ENCODE data around the gene SLX4IP. TPM values are rescaled to one million over a fixed set of nuclear protein-coding genes. Genes with fewer than 3 reads are reported as not detected.

The SLX4IP gene
- total and polyA plus RNA-seq, 8 donors, result 1.00 to 4.6 (median 2.6) TPM

GRCh38 chr20:10577648-10578047 lies 142.5 kb downstream of the SLX4IP start:
- TF ChIP-seq POLR2AphosphoS5 (IDR thresholded peaks at IDR 0.05) (no peak), POLR2A (IDR thresholded peaks at IDR 0.05) (no peak), CTCF (IDR thresholded peaks at IDR 0.05) (no peak), EP300 (IDR thresholded peaks at IDR 0.05) (no peak)
- no peak overlapping the region for H3K4me3 ChIP-seq
- H3K4me1 ChIP-seq, result peaks cover 0 to 18% (median 0%) of the 10 kb centered on the region in 4 donors
- H3K27ac ChIP-seq, result no peak overlapping the region
- WGBS, 5 donors, result 93 to 97% (median 94%) methylated on average over 3 of the region's 3 CpGs
- no peak for DNase-seq
- intact Hi-C loops (cut with DNase I; ENCODE audit: low total_unique reads), result no loop called here
- H3K9me3 ChIP-seq, result no peaks in the 10 kb centered on the region
- no peaks in the 10 kb centered on the region for H3K36me3 ChIP-seq
- H3K27me3 ChIP-seq, result no peaks in the 10 kb centered on the region

GRCh38 chr20:10578607-10579006 lies 143.5 kb downstream of the SLX4IP start:
- no peak for DNase-seq
- TF ChIP-seq POLR2AphosphoS5 (IDR thresholded peaks at IDR 0.05), result no peak
- TF ChIP-seq EP300 (IDR thresholded peaks at IDR 0.05), result no peak
- TF ChIP-seq POLR2A (IDR thresholded peaks at IDR 0.05), result no peak
- no peak for TF ChIP-seq CTCF (IDR thresholded peaks at IDR 0.05)
- Histone ChIP-seq H3K4me1 (peaks cover 0 to 12% (median 0%) of the 10 kb centered on the region in 4 donors), H3K27ac (no peak overlapping the region), H3K27me3 (no peaks in the 10 kb centered on the region), H3K9me3 (no peaks in the 10 kb centered on the region), H3K36me3 (no peaks in the 10 kb centered on the region), H3K4me3 (no peak overlapping the region)
- intact Hi-C loops (cut with DNase I; ENCODE audit: low total_unique reads), result no loop called here
- WGBS, 5 donors, result 31 to 46% (median 39%) methylated on average over 2 of the region's 2 CpGs

GRCh38 chr20:10579942-10580341 lies 144.8 kb downstream of the SLX4IP start:
- peaks cover 0 to 7% (median 2%) of the 10 kb centered on the region in 4 donors for H3K4me1 ChIP-seq
- H3K4me3 ChIP-seq, result no peak overlapping the region
- no peaks in the 10 kb centered on the region for H3K9me3 ChIP-seq
- DNase-seq, result no peak
- intact Hi-C loops (cut with DNase I; ENCODE audit: low total_unique reads), result no loop called here
- TF ChIP-seq EP300 (IDR thresholded peaks at IDR 0.05) (no peak), POLR2A (IDR thresholded peaks at IDR 0.05) (no peak), POLR2AphosphoS5 (IDR thresholded peaks at IDR 0.05) (no peak), CTCF (IDR thresholded peaks at IDR 0.05) (no peak)
- no peak overlapping the region for H3K27ac ChIP-seq
- H3K36me3 ChIP-seq, result no peaks in the 10 kb centered on the region
- WGBS, 5 donors, result 86 to 100% (median 100%) methylated on average over 1 of the region's 1 CpG
- no peaks in the 10 kb centered on the region for H3K27me3 ChIP-seq

GRCh38 chr20:10580700-10581099 lies 145.6 kb downstream of the SLX4IP start:
- intact Hi-C loops (cut with DNase I; ENCODE audit: low total_unique reads), result no loop called here
- 95 to 100% (median 100%) methylated on average over 2 of the region's 2 CpGs for WGBS, 5 donors
- H3K27me3 ChIP-seq, result no peaks in the 10 kb centered on the region
- H3K36me3 ChIP-seq, result no peaks in the 10 kb centered on the region
- DNase-seq, result no peak
- H3K4me3 ChIP-seq, result no peak overlapping the region
- H3K4me1 ChIP-seq, result peaks cover 0 to 7% (median 2%) of the 10 kb centered on the region in 4 donors
- no peak for TF ChIP-seq CTCF (IDR thresholded peaks at IDR 0.05)
- TF ChIP-seq EP300 (IDR thresholded peaks at IDR 0.05), result no peak
- TF ChIP-seq POLR2A (IDR thresholded peaks at IDR 0.05), result no peak
- no peak for TF ChIP-seq POLR2AphosphoS5 (IDR thresholded peaks at IDR 0.05)
- H3K9me3 ChIP-seq, result no peaks in the 10 kb centered on the region
- H3K27ac ChIP-seq, result no peak overlapping the region
